Ovary (tissue), 9 donors: ENCODE results near the gene MXD4. TPM values are rescaled to one million over a fixed set of nuclear protein-coding genes. Genes with fewer than 3 reads are reported as not detected.

Experiments used
- DNase-seq, 5 donors: peaks; one replicate each; pipeline ENCODE4 v3.0.0-alpha.2; 2019 to 2020
- H3K27ac ChIP-seq, 2 donors: fragments of 200-600 bp; one replicate each; pipeline versions ENCODE4 v1.5.1 to v1.8.0; 2019 to 2022
- H3K27me3 ChIP-seq: fragments of 200-600 bp; one replicate; pipeline ENCODE4 v1.8.0; 2022
- H3K36me3 ChIP-seq: fragments of 200-600 bp; sonication (generic); one replicate; pipeline ENCODE4 v1.5.1; 2019
- H3K4me1 ChIP-seq: one replicate; pipeline ENCODE4 v1.8.1; 2013; ENCODE audit warnings: mild to moderate bottlenecking, moderate library complexity; ENCODE audit not compliant: insufficient read depth
- H3K4me3 ChIP-seq: fragments of 200-600 bp; sonication (generic); one replicate; pipeline ENCODE4 v1.5.1; 2017
- H3K9me3 ChIP-seq, 2 donors: fragments of 200-600 bp in 1 of 2; sonication (generic) in 1 of 2; one replicate each; pipeline versions ENCODE4 v1.5.1 to v1.8.1; 2013 to 2019; ENCODE audit warnings: mild to moderate bottlenecking in 1 of 2, moderate library complexity in 1 of 2
- CTCF ChIP-seq, 3 donors: fragments of 450-650 bp in 2 of 3; fragments of 200-600 bp in 1 of 3; IDR thresholded peaks; one replicate each; pipeline versions ENCODE4 v1.5.1 to v1.8.0; 2016 to 2022; ENCODE audit warnings: antibody characterized with exemption in 3 of 3, mild to moderate bottlenecking in 1 of 3
- EP300 ChIP-seq: sonication (generic); formaldehyde crosslinking; IDR thresholded peaks from one replicate; pipeline ENCODE4 v1.6.1; 2017; ENCODE audit warnings: antibody characterized with exemption
- POLR2A ChIP-seq: fragments of 450-650 bp; IDR thresholded peaks from one replicate; pipeline ENCODE4 v1.6.1; 2017; ENCODE audit warnings: antibody characterized with exemption, mild to moderate bottlenecking, moderate library complexity
- WGBS, 3 donors: extraction: QIAGEN DNeasy Blood & Tissue Kit in 1 of 3; methylation state at CpG; one replicate each; pipeline versions ENCODE4 v1.1.5 to v1.1.7; 2013 to 2017; 5-methylcytosine and 5-hydroxymethylcytosine counted together
- intact Hi-C, 4 donors: fragments of 100-400 bp; cut with DNase I; formaldehyde crosslinking; loops; one replicate each; pipeline versions ENCODE4 v1.11.0 to v1.15.1; 2022 to 2023
- polyA plus RNA-seq, 2 donors: library from polyadenylated mRNA; stranded (reverse); fragments of 200-250 nt in 1 of 2; fragments of 350-450 nt in 1 of 2; fragmentation: Illumina TruSeq in 1 of 2; extraction: RNeasy Lipid Tissue Mini Kit (QIAGEN cat#74804) in 1 of 2; gene quantifications; one replicate each; pipeline ENCODE4 v1.2.3, GENCODE V29; 2013 to 2014
- total RNA-seq, 7 donors: library from RNA; depleted of rRNA in 2 of 7; stranded (reverse); fragments of >200 nt in 2 of 7; fragmentation: NEBNext Ultra II Directional in 3 of 7; extraction: Animal tissue kit (Norgen Biotek cat#: 25700) in 3 of 7; gene quantifications; one replicate each; pipeline versions ENCODE4 v1.1.0 to v1.2.4, GENCODE V29; 2016 to 2023
- donor health status: DM: no; HTN: no; CAD: no; lungs with moderate emphysema.
- donor health status: DM: no; HTN: no; CAD: no.
- donor health status: Bipolar disorder and iron deficiency.
- donor health status: DM: yes; HTN: yes; CAD: no.
- donor health status: DM: no; HTN: no; CAD: no.
- donor health status: DM: yes; HTN: yes; CAD: no.

Gene MXD4
- total and polyA plus RNA-seq, 9 donors: 10.3 to 51.4 (median 35.3) TPM

DNA sequence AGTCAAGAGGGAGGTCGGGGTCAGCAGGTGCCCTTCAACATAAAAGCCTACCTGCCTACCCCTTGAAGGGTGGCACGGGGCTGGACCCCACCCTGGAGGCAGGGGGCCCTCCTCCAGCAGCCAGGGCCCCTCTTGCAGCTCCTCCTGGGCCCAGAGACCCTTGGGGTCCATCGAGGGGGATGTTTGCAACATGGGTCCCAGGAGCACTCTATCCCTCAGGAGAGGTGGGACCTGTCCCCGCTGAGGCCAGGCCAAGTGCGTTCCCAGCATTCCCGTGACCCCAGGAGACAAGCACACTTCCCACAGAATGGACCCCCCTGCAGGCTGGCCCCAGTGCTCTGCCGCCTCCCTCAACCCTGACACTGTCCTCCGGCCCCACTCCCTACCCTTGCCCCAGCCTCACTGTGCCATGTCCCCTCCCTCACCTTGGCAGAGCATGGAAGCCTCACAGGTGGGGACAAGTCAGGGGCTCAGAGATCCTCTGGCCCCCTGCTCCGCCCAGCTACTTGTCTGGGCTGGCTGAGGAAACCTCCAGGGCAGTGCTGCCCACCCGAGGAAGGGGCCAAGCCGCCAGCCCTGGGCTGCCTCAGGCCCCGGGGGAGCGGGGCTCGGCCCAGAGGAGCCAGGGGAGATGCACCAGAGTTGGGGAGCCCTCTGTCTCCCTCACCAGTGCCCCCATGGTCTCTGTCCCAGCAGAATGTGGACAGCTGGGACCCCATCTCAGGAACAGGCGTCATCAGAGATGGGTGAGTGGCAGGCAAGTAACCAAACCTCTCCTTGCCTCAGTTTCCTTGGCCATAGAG is 2.2 kb downstream of the MXD4 start:
- Histone ChIP-seq H3K27ac (peak overlapping the region; percentile 76 to 89), H3K9me3 (no peaks in the 10 kb centered on the region), H3K27me3 (no peaks in the 10 kb centered on the region), H3K4me1 (peaks cover 24% of the 10 kb centered on the region), H3K4me3 (peak overlapping the region; percentile 93), H3K36me3 (no peaks in the 10 kb centered on the region)
- 55 to 73% (median 61%) methylated on average over 13 to 15 of the region's 15 CpGs for WGBS, 3 donors
- TF ChIP-seq POLR2A (no peak), CTCF (IDR thresholded peaks at IDR 0.05) (no peak), EP300 (no peak)
- intact Hi-C loops: loop anchor here (5.0 to 10.0 kb wide), 5 partner anchors 155 to 583 kb away; partner anchors contain the start of genes CFAP99 (in 2 of the 4), FAM193A (in 2 of the 4), ZFYVE28 (in 2 of the 4) and ADD1 (in 1 of the 4)
- DNase-seq: peak in 4 of 5 donors; percentile 12 to 42 (median 36)

DNA sequence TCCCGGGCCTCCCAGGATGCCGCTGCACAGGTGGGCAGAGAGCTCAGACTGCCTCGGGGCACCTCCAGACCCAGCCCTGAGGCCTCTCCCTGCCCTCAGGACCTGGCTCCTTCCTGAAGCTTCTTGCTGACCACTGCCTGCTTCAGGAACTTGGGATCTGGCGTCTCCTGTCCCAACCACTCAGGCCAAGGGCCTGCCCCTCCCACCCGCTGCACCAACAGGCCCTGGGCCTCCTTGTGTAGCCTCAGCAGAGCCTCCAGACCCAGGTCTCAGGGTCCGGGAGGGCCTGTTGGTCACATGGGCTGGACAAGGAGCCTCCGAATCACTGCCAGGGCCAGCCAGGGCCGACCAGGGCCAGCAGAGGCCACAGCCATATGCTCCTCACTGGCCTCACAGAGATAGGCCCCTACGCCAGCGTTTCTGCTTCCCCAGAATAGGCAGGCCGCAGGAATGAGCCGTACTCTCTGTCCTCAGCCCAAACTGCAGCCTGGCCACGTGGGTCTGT is 2.8 kb downstream of the MXD4 start:
- Histone ChIP-seq H3K36me3 (no peaks in the 10 kb centered on the region), H3K9me3 (no peaks in the 10 kb centered on the region), H3K27ac (peak overlapping the region; percentile 56 to 76), H3K4me1 (peaks cover 24% of the 10 kb centered on the region), H3K4me3 (no peak overlapping the region), H3K27me3 (no peaks in the 10 kb centered on the region)
- intact Hi-C loops: loop anchor here in 2 of 4 donors (5.0 to 10.0 kb wide), 2 partner anchors 158 to 276 kb away; partner anchors contain the start of genes CFAP99 (in 1 of the 2), FAM193A (in 1 of the 2) and ZFYVE28 (in 1 of the 2)
- 51 to 59% (median 58%) methylated on average over 12 to 13 of the region's 13 CpGs for WGBS, 3 donors
- DNase-seq: peak in 4 of 5 donors; percentile 21 to 41 (median 28)
- no peak for TF ChIP-seq CTCF (IDR thresholded peaks at IDR 0.05)
- TF ChIP-seq EP300: no peak
- TF ChIP-seq POLR2A: no peak

DNA sequence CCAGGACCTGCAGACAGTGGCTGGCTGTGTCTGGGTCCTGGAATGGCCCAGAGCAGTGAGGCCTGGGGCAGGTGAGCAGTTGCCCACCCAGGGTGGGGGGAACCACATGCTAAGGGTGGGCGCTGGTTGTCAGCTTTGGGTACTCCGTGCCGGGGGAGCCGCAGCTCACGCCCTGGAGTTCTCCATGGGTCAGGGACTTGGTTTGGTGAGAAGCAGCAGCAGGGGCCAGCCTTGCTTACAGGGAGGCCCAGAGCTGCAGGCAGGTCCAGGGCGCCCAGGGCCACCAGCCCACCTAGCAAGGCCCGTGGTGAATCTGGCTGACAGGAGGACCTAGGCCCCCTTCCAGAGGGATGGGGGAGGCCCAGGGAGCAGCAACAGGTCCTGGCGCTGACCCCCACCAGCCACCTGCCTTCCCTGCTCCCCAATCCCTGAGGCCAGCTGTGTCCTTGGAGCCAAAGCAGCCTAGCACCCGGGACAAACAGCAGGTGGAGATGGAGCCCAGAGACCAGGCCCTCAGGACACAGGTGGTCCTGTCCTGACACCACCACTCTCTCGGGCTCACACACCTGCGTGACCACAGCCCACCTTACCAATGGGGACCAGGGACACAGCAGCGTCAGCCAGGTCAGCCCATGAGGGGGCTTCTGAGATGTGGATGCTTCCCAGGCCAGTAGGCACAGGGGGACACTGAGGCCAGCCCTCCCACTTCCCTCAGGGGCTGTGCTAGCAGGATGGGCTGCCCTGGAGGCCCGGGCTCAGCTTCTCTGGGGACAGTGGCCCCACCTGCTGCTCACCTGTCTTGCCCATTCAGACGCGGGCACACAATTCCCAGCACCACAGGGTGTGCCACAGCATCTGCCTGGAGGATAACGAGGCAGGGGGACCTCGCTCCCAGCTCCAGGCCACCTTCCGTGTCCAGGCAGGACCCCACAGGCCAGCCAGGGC is 3.5 kb downstream of the MXD4 start:
- Histone ChIP-seq H3K36me3 (no peaks in the 10 kb centered on the region), H3K9me3 (no peaks in the 10 kb centered on the region), H3K4me1 (peaks cover 24% of the 10 kb centered on the region), H3K4me3 (no peak overlapping the region), H3K27ac (peak overlapping the region in 1 of 2 donors; percentile 2), H3K27me3 (no peaks in the 10 kb centered on the region)
- intact Hi-C loops: loop anchor here in 2 of 4 donors (5.0 to 10.0 kb wide), 2 partner anchors 159 to 276 kb away; partner anchors contain the start of genes CFAP99 (in 1 of the 2), FAM193A (in 1 of the 2) and ZFYVE28 (in 1 of the 2)
- 73 to 82% (median 75%) methylated on average over 14 to 18 of the region's 18 CpGs for WGBS, 3 donors
- DNase-seq: peak; percentile 13 to 39 (median 22)
- TF ChIP-seq CTCF (IDR thresholded peaks at IDR 0.05) (no peak), POLR2A (no peak), EP300 (no peak)
